ENCODE measurements around the gene BCAN.
"Not testable (repeated sequence)": the region's sequence is repeated elsewhere in the genome, so short reads cannot be mapped to it uniquely, and the experiment has no call there.

The BCAN gene

GRCh38 chr1:156641761-156642264 lies at the start of gene BCAN:
TSS of gene BCAN (plus strand) at chr1:156642117. CDS start at chr1:156646055, 3,938 bp downstream.
- no peak for DNase-seq

- DNase-seq: no peak
These were observed 49.6 kb upstream of the BCAN start for GRCh38 chr1:156592158-156592909.

GRCh38 chr1:156592910-156593660 lies 48.8 kb upstream of the BCAN start:
- DNase-seq: no peak

- DNase-seq: no peak
These were observed 48.3 kb upstream of the BCAN start for GRCh38 chr1:156593661-156593989.

GRCh38 chr1:156594190-156594589 lies 47.7 kb upstream of the BCAN start:
- DNase-seq: no peak

- no peak for DNase-seq
These were observed 46.9 kb upstream of the BCAN start for GRCh38 chr1:156595016-156595415.

GRCh38 chr1:156596426-156596825 lies 45.5 kb upstream of the BCAN start:
- DNase-seq: no peak

DNA sequence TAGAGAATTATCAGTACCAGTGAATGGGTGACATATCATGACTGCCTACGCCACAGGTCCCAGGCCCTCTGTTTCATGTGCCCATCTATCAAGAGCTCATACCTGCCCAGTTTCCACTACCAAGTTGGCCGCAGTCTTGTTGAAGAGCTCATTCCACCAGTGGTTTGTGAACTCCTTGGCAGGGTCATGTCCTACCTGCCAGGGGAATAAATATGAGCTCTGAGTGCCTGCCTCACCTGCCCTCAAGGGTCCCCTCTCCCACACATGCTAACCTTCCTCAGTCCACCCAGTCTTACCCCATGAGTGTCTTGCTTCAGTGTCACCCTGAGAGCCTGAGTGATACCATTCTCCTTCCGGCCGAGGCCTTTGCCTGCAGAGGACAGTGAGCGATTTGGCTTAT lies 43.8 kb upstream of the BCAN start:
- DNase-seq: no peak

DNA sequence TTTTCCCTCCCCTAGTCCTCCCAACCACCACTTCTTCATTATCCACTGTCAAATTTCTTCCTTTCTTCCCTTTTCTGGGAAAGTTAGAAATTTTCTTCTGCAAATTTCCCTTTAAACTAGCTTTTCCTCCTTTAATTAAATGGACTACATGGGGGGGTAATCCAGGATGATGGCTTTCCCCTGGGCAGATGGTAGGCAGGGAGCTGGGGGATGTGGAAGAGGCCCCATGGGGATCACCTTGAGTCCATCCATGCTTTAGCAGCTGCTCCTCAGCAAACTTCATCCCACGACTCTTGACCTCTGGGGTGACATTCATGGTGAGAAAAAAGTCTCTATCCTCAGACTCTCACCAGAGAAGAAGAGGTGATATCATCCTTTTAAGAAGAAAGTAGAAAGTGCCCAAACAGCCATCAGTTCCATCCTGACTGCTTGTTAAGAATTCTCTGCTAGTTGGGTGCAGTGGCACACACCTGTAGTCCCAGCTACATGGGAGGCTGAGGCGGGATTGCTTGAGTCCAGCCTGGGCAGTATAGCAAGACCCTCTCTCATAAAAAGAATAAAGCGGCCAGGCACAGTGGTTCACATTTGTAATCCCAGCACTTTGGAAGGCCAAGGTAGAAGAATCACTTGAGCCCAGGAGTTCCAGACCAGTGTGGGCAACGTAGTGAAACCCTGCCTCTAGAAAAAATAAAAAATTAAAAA lies 43.0 kb upstream of the BCAN start:
- no peak for DNase-seq

DNA sequence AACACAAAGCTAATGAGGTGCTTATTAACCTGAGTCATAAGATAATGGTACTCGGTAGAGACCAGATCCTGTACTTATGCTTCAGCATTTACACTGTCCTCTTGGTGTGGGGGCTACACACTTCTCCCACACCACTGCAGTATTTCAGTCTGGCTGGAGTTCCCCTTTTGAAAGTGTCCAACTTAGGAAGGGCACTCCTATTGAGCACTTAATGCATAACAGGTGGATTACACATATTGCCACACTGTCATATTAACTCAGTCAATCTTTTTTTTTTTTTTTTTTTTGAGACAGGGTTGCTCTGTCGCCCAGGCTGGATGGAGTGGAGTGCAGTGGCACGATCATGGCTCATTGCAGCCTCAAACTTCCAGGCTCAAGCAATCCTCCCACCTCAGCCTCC lies 42.1 kb upstream of the BCAN start:
- peak; percentile 76 to 89 for DNase-seq

- no peak for DNase-seq
These were observed 41.2 kb upstream of the BCAN start for GRCh38 chr1:156600733-156601121.

- DNase-seq: peak; percentile 81 to 83
These were observed 40.6 kb upstream of the BCAN start, which contains the start of gene GPATCH4 for GRCh38 chr1:156601122-156601830. TSS of gene GPATCH4 (minus strand) at chr1:156601479.

GRCh38 chr1:156601892-156602291 lies 40.0 kb upstream of the BCAN start:
- no peak for DNase-seq

DNA sequence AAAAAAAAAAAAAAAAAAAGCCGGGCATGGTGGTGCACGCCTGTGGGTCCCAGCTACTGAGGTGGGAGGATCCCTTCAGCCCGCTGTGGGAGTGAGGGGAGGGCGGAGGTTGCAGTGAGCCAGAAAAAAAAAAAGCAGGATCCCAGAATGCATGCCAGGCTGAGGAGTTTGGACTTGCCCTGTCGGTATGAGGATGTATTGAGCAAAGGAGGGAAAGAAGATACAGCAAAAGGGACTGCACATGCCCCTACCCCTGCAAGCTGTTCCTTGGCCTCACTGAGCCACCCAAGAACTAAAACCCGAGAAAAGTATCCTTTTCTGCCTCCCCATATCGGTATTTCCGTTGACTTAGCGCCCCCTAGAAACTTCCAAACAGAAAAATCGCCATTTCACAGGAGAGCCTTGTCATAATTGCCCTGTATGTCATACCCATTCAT lies 39.3 kb upstream of the BCAN start:
- DNase-seq: peak; percentile 37 to 56

DNA sequence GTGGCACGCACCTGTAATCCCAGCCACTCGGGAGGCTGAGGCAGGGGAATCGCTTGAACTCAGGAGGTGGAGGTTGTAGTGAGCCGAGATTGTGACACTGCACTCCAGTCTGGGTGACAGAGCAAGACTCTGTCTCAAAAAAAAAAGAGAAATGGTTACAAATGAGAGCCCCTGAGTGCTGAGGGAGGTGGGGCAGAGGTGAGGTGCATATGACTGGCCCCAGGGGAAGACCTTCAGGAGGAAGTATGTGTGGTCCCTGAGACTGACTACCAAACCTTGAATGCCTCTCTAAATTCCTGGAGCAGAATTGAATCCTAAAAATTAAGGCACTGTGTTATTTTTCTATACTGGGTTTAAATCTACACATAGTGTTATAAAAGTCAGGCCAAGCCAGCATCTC lies 34.6 kb upstream of the BCAN start:
- not testable (repeated sequence) for DNase-seq

GRCh38 chr1:156608036-156608674 lies 33.8 kb upstream of the BCAN start:
- peak; percentile 94 to 95 for DNase-seq

- peak; percentile 41 to 58 for DNase-seq
These were observed 32.9 kb upstream of the BCAN start for GRCh38 chr1:156608981-156609380.

DNA sequence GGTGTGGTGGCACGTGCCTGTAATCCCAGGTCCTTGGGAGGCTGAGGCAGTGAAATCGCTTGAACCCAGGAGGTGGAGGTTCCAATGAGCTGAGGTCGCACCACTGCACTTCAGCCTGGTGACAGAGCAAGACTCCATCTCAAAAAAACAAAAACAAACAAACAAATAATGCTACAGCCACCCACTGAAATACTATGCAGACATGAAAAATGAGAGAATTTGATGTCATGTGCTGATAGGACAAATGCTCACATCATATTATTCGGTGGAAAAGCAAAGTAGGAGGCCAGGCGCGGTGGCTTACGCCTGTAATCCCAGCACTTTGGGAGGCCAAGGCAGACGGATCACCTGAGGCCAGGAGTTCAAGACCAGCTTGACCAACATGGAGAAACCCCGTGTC lies 31.8 kb upstream of the BCAN start:
- DNase-seq: not testable (repeated sequence)

DNA sequence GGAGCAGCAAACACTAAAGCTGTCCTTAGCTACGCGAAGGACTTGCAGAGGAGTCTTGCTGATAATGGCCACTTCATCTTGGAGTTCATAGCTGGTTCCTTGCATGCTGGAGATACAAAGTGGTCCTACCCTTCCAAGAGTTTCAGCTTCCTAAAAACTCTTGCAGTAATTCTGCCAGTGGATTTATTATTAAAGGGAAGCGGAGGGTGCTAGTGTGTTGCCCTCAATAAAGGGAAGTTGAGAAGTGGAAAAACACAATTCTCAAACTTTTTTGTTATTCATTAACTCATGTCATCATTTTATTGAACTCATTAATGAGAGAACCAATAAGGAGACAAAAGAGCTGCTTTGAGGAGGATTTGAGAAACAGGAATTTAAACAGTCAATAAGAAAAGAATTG lies 29.3 kb upstream of the BCAN start:
- no peak for DNase-seq

DNA sequence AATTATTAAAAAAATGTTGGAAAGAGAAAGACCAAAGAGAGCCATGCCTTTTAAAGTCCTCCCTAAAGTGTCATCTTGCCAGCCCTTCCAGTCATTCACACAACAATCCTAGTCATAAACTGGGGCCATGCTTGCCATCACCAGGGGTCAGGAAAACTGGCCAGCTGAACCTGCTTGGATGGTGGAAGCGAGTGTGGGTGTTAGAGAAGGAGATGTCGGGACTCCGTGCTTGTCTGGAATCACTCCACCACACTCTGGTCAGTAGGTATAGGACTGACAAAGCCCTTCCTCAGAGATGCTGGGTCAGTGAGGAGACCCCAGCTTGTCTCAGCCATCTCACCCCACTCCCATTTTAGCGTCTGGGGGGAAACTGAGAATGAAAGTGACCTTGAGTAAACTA lies 26.0 kb upstream of the BCAN start:
- no peak for DNase-seq

GRCh38 chr1:156616463-156616862 lies 25.5 kb upstream of the BCAN start:
- DNase-seq: no peak

GRCh38 chr1:156618853-156619581 lies 22.9 kb upstream of the BCAN start, which contains the start of gene HAPLN2:
TSS of gene HAPLN2 (plus strand) at chr1:156619415. CDS start at chr1:156623491, 4,076 bp downstream.
- peak; percentile 45 to 55 for DNase-seq

All from Kasumi-1 (cell line).